Measurements from ENCODE around the gene PGAP3.
"Not testable (repeated sequence)": the region's sequence is repeated elsewhere in the genome, so short reads cannot be mapped to it uniquely, and the experiment has no call there.

The PGAP3 gene

GRCh38 chr17:39699818-39700147 lies 11.9 kb upstream of the PGAP3 start, which contains the start of gene ERBB2:
ERBB2 (plus strand) TSS chr17:39700064; CDS start chr17:39700239, 175 bp downstream.
- no peak for TF ChIP-seq CTCF (IDR thresholded peaks at IDR 0.05; ENCODE audit: low read depth, low read length)
- H3K27me3 ChIP-seq (ENCODE audit: insufficient read depth, low read depth, severe bottlenecking) = no peaks in the 10 kb centered on the region
- H3K36me3 ChIP-seq = peaks cover 2% of the 10 kb centered on the region; the same call in 1 of the 2 replicates
- DNase-seq = no peak
- 0 out of 2 replicates have a peak within 1 kb of the TSS, but pooled peaks have one; percentile 33 for H3K27ac ChIP-seq
- H3K9me3 ChIP-seq (ENCODE audit: severe bottlenecking) = no peaks in the 10 kb centered on the region
- no peak within 1 kb of the TSS for H3K4me3 ChIP-seq (ENCODE audit: low read depth, low read length)

DNA sequence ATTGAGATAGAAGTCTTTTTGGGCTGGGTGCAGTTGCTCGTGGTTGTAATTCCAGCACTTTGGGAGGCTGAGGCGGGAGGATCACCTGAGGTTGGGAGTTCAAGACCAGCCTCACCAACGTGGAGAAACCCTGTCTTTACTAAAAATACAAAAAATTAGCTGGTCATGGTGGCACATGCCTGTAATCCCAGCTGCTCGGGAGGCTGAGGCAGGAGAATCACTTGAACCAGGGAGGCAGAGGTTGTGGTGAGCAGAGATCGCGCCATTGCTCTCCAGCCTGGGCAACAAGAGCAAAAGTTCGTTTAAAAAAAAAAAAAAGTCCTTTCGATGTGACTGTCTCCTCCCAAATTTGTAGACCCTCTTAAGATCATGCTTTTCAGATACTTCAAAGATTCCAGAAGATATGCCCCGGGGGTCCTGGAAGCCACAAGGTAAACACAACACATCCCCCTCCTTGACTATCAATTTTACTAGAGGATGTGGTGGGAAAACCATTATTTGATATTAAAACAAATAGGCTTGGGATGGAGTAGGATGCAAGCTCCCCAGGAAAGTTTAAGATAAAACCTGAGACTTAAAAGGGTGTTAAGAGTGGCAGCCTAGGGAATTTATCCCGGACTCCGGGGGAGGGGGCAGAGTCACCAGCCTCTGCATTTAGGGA lies 11.4 kb upstream of the PGAP3 start:
- DNase-seq; H3K27me3 ChIP-seq (ENCODE audit: insufficient read depth, low read depth, severe bottlenecking); H3K4me3 ChIP-seq (ENCODE audit: low read depth, low read length); H3K9me3 ChIP-seq (ENCODE audit: severe bottlenecking); H3K36me3 ChIP-seq; H3K27ac ChIP-seq: not testable (repeated sequence)

- no peak for DNase-seq
- H3K27me3 ChIP-seq (ENCODE audit: insufficient read depth, low read depth, severe bottlenecking) = no peaks in the 10 kb centered on the region
- peaks cover 2% of the 10 kb centered on the region; the same call in 1 of the 2 replicates for H3K36me3 ChIP-seq
- TF ChIP-seq CTCF (IDR thresholded peaks at IDR 0.05; ENCODE audit: low read depth, low read length) = no peak
- H3K9me3 ChIP-seq (ENCODE audit: severe bottlenecking) = no peaks in the 10 kb centered on the region
- H3K27ac ChIP-seq = no peak overlapping the region
- no peak overlapping the region for H3K4me3 ChIP-seq (ENCODE audit: low read depth, low read length)
Measured at GRCh38 chr17:39697961-39698360, 10.1 kb upstream of the PGAP3 start.

DNA sequence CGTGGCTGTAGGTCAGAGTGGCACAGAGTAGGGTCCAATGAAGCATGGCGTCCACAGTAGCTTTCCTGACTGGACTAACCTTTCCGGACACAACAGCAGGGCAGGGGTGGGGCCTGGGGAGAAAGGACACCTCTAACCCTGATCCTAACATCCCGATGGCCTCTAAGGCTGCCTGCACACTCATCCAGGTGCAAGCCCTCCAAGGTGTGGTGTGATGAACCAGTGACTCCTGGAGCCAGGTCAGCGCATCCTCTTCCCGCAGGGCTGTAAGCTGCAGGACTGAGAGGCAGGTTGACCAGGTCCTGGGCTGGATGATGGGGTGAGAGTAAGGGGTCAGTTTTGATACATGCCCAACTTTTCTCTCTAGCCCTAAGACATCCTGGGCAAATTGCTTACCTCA lies 8.9 kb upstream of the PGAP3 start:
- Histone ChIP-seq H3K9me3 (ENCODE audit: severe bottlenecking) (no peaks in the 10 kb centered on the region), H3K4me3 (ENCODE audit: low read depth, low read length) (no peak overlapping the region), H3K27ac (no peak overlapping the region), H3K27me3 (ENCODE audit: insufficient read depth, low read depth, severe bottlenecking) (no peaks in the 10 kb centered on the region), H3K36me3 (peaks cover 2% of the 10 kb centered on the region; the same call in 1 of the 2 replicates)
- TF ChIP-seq CTCF (IDR thresholded peaks at IDR 0.05; ENCODE audit: low read depth, low read length) = no peak
- no peak for DNase-seq

GRCh38 chr17:39695089-39695474 lies 7.2 kb upstream of the PGAP3 start:
- DNase-seq = no peak
- H3K4me3 ChIP-seq (ENCODE audit: low read depth, low read length) = no peak overlapping the region

DNA sequence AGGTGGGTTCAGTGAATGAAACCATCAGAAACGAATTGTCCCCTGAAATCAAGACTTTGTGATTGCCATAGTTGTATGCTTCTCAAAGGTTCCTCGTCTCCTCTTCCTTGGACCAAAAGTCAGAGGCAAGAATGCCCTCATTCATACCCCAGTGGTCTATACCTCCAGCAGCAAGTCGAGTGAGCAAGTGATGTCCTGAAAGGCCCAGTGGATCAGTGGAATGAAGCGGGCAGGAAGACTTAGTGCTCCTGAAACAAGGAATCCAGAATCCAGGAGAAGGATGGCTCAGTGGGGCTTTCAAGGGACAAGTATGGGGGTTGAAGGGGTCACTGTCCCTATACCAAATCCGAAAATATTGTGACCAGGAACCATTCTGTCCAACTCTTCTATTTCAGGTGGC lies 6.7 kb upstream of the PGAP3 start:
- no peak for TF ChIP-seq CTCF (IDR thresholded peaks at IDR 0.05; ENCODE audit: low read depth, low read length)
- peaks cover 2% of the 10 kb centered on the region; the same call in 1 of the 2 replicates for H3K36me3 ChIP-seq
- H3K9me3 ChIP-seq (ENCODE audit: severe bottlenecking) = no peaks in the 10 kb centered on the region
- H3K27me3 ChIP-seq (ENCODE audit: insufficient read depth, low read depth, severe bottlenecking) = no peaks in the 10 kb centered on the region
- DNase-seq = no peak
- no peak overlapping the region for H3K27ac ChIP-seq
- H3K4me3 ChIP-seq (ENCODE audit: low read depth, low read length) = no peak overlapping the region

More at GRCh38 chr17:39695089-39695474, 7.2 kb upstream of the PGAP3 start:
- H3K27ac ChIP-seq = no peak overlapping the region
- H3K36me3 ChIP-seq = peaks cover 2% of the 10 kb centered on the region; the same call in 1 of the 2 replicates
- H3K27me3 ChIP-seq (ENCODE audit: insufficient read depth, low read depth, severe bottlenecking) = no peaks in the 10 kb centered on the region
- H3K9me3 ChIP-seq (ENCODE audit: severe bottlenecking) = no peaks in the 10 kb centered on the region
- no peak for TF ChIP-seq CTCF (IDR thresholded peaks at IDR 0.05; ENCODE audit: low read depth, low read length)

Data from WERI-Rb-1 (cell line).